HepG2 (cell line): ENCODE results near the gene NID1. TPM values are rescaled to one million over a fixed set of nuclear protein-coding genes. Genes with fewer than 3 reads are reported as not detected.

Source experiments
- ATAC-seq: fragments of 200-7000 bp; cut with Tn5 transposase; 3 replicates; pipeline ENCODE4 v1.9.1; 2020; ENCODE audit warnings: mild to moderate bottlenecking, moderate library complexity
- BruUV-seq: library from RNA; stranded (reverse); fragments of 400-500 nt; replicated peaks from 2 replicates; lab custom pipeline; 2021; lab: Mats Ljungman, UMichigan
- CTCF ChIA-PET: fragments of 300-600 bp; formaldehyde crosslinking; extraction: SDS; loops from one replicate; lab custom pipeline; 2021; ENCODE audit warnings: low total read pairs, inconsistent platforms, low intra/inter-chr PET ratio; lab: Yijun Ruan, JAX
- POLR2A ChIA-PET: fragments of 350-600 bp; sonication (Branson Sonifier 250); formaldehyde crosslinking; loops from one replicate; lab custom pipeline; 2020; ENCODE audit warnings: antibody characterized with exemption, inconsistent platforms; lab: Yijun Ruan, JAX
- DNase-seq: peaks from one replicate; pipeline ENCODE4 v3.0.0-alpha.2; 2015; ENCODE audit warnings: low spot score
- FAIRE-seq: peaks from 3 replicates; lab custom pipeline; 2011; peaks lifted over from hg19 to GRCh38; lab: Jason Lieb, UNC
- H2AFZ ChIP-seq: one replicate; pipeline ENCODE4 v1.6.1; 2011; ENCODE audit warnings: low read length, inconsistent platforms
- H3K27ac ChIP-seq: fragments of 300-600 bp; 3 replicates; pipeline ENCODE4 v1.8.0; 2011; ENCODE audit warnings: mixed run types, mild to moderate bottlenecking, mixed read lengths, low read length, inconsistent platforms; ENCODE audit not compliant: insufficient read depth; ENCODE audit errors: extremely low read length
- H3K27me3 ChIP-seq, 2 experiments: fragments of 200-600 bp in 1 of 2; 2 replicates in 1 of 2; 3 replicates in 1 of 2; pipeline versions ENCODE4 v1.6.0 to v1.8.0; 2011; ENCODE audit warnings: low read length in 2 of 2, mild to moderate bottlenecking in 2 of 2, moderate library complexity in 2 of 2, inconsistent platforms in 1 of 2; ENCODE audit not compliant: insufficient read depth in 2 of 2, control insufficient read depth in 1 of 2
- H3K36me3 ChIP-seq, 2 experiments: fragments of 200-600 bp in 1 of 2; replicated peaks in 1 of 2; 2 replicates in 1 of 2; 3 replicates in 1 of 2; pipeline versions ENCODE4 v1.5.1 to v1.8.0; 2011; ENCODE audit warnings: low read length in 2 of 2, inconsistent platforms in 1 of 2; ENCODE audit not compliant: insufficient read depth in 2 of 2, control insufficient read depth in 1 of 2
- H3K4me1 ChIP-seq: 2 replicates; pipeline ENCODE4 v1.5.1; 2012; ENCODE audit warnings: low read length, inconsistent platforms; ENCODE audit not compliant: insufficient read depth
- H3K4me2 ChIP-seq: 2 replicates; pipeline ENCODE4 v1.6.0; 2011; ENCODE audit warnings: low read depth, low read length, inconsistent platforms
- H3K4me3 ChIP-seq, 3 experiments: fragments of 200-600 bp in 1 of 3; sonication (generic), shearing (Covaris generic) in 1 of 3; replicated peaks in 1 of 3; 2 replicates each; pipeline ENCODE4 v1.5.1; 2011 to 2016; ENCODE audit warnings: low read length in 3 of 3, inconsistent platforms in 2 of 3, low read depth in 2 of 3, mild to moderate bottlenecking in 2 of 3, control low read depth in 1 of 3, mixed read lengths in 1 of 3; ENCODE audit not compliant: insufficient read depth in 1 of 3
- H3K79me2 ChIP-seq: one replicate; pipeline ENCODE4 v1.6.1; 2011; ENCODE audit warnings: low read length, inconsistent platforms; ENCODE audit not compliant: insufficient read depth
- H3K9ac ChIP-seq: 2 replicates; pipeline ENCODE4 v1.6.0; 2011; ENCODE audit warnings: mild to moderate bottlenecking, low read depth, low read length, inconsistent platforms; ENCODE audit not compliant: insufficient read depth
- H3K9me3 ChIP-seq: 2 replicates; pipeline ENCODE4 v1.5.1; 2012; ENCODE audit warnings: mild to moderate bottlenecking, low read length
- H4K20me1 ChIP-seq: 2 replicates; pipeline ENCODE4 v1.6.0; 2011; ENCODE audit warnings: inconsistent platforms, mild to moderate bottlenecking, low read length, moderate library complexity; ENCODE audit not compliant: insufficient read depth
- ARID4A ChIP-seq: sonication (generic); formaldehyde crosslinking; IDR thresholded peaks from 2 replicates; pipeline ENCODE4 v1.5.0; 2020; ENCODE audit warnings: mild to moderate bottlenecking, missing genetic modification reagents, borderline replicate concordance
- BATF2 ChIP-seq: sonication (generic); formaldehyde crosslinking; IDR thresholded peaks from 2 replicates; pipeline ENCODE4 v1.8.0; 2022; ENCODE audit warnings: mild to moderate bottlenecking, missing genetic modification reagents, moderate library complexity
- FOXC1 ChIP-seq: sonication (generic); formaldehyde crosslinking; IDR thresholded peaks from 2 replicates; pipeline ENCODE4 v1.8.0; 2022; ENCODE audit warnings: mild to moderate bottlenecking, missing genetic modification reagents, borderline replicate concordance
- HDAC1 ChIP-seq: sonication (generic); formaldehyde crosslinking; IDR thresholded peaks from 2 replicates; pipeline ENCODE4 v1.5.1; 2020; ENCODE audit warnings: mild to moderate bottlenecking, missing genetic modification reagents
- IRF9 ChIP-seq: sonication (generic); formaldehyde crosslinking; IDR thresholded peaks from 2 replicates; pipeline ENCODE4 v1.8.0; 2022; ENCODE audit warnings: missing genetic modification reagents, mild to moderate bottlenecking, borderline replicate concordance
- NFIB ChIP-seq: sonication (generic); formaldehyde crosslinking; IDR thresholded peaks from 2 replicates; pipeline ENCODE4 v1.9.0; 2021; ENCODE audit warnings: missing genetic modification reagents, mild to moderate bottlenecking, borderline replicate concordance
- SOX5 ChIP-seq: IDR thresholded peaks from 2 replicates; pipeline ENCODE4 v1.6.1; 2016; ENCODE audit warnings: borderline replicate concordance
- WIZ ChIP-seq: sonication (generic); formaldehyde crosslinking; IDR thresholded peaks from 2 replicates; pipeline ENCODE4 v1.5.1; 2020; ENCODE audit warnings: mild to moderate bottlenecking, missing genetic modification reagents
- ZNF619 ChIP-seq: sonication (generic); formaldehyde crosslinking; IDR thresholded peaks from 2 replicates; pipeline ENCODE4 v1.4.0; 2020; ENCODE audit warnings: mild to moderate bottlenecking, missing genetic modification reagents
- ZNF710 ChIP-seq: sonication (generic); formaldehyde crosslinking; IDR thresholded peaks from 2 replicates; pipeline ENCODE4 v1.5.0; 2020; ENCODE audit warnings: mild to moderate bottlenecking, missing genetic modification reagents, borderline replicate concordance
- ZNF850 ChIP-seq: sonication (generic); formaldehyde crosslinking; conservative IDR thresholded peaks from 2 replicates; pipeline ENCODE4 v1.9.0; 2021; ENCODE audit warnings: mild to moderate bottlenecking, missing genetic modification reagents
- ZSCAN22 ChIP-seq: sonication (generic); formaldehyde crosslinking; IDR thresholded peaks from 2 replicates; pipeline ENCODE4 v1.4.0; 2020; ENCODE audit warnings: mild to moderate bottlenecking, missing genetic modification reagents
- ZSCAN9 ChIP-seq: IDR thresholded peaks from 2 replicates; pipeline ENCODE4 v1.6.1; 2016; ENCODE audit warnings: borderline replicate concordance
- WGBS: methylation state at CpG from one replicate; pipeline ENCODE4 v1.1.6; 2017; ENCODE audit warnings: low lambda C conversion rate; 5-methylcytosine and 5-hydroxymethylcytosine counted together
- in situ Hi-C: cut with HindIII; loops from 2 replicates; pipeline ENCODE4 v1.10.0; 2017; ENCODE audit warnings: low pct_unique_long_range_greater_than_20kb; ENCODE audit not compliant: extremely low pct_ligation_motif_present
- intact Hi-C: fragments of 100-400 bp; cut with micrococcal nuclease; formaldehyde crosslinking; loops from one replicate; pipeline ENCODE4 v1.10.0; 2022; ENCODE audit not compliant: unreplicated experiment
- polyA plus RNA-seq, 8 experiments: library from polyadenylated mRNA; depleted of rRNA in 3 of 8; stranded (reverse) in 7 of 8; unstranded in 1 of 8; fragments of >200 nt; fragmentation: Illumina TruSeq in 4 of 8; extraction: Trizol in 4 of 8; gene quantifications; 2 replicates each; pipeline versions ENCODE4 v1.2.1 to v1.2.3, GENCODE V29; 2011 to 2016; ENCODE audit warnings: low read depth in 4 of 8, missing spikeins in 1 of 8, mixed read lengths in 1 of 8; ENCODE audit not compliant: insufficient read depth in 1 of 8
- total RNA-seq, 5 experiments: library from RNA; depleted of rRNA; stranded (reverse); fragments of >200 nt; fragmentation: Illumina TruSeq; extraction: Trizol; gene quantifications; 2 replicates each; pipeline ENCODE4 v1.2.3, GENCODE V29; 2016; ENCODE audit warnings: low read depth in 1 of 5

Gene NID1
- total and polyA plus RNA-seq, 2 of the 13 experiments (the other 11 are each of a cell fraction or from before 2014, with no cell fraction given) = 50.2 to 56.1 TPM

- no peak overlapping the region for H3K4me3 ChIP-seq
- no peak for DNase-seq
- H3K36me3 ChIP-seq = no peaks in the 10 kb centered on the region
- H3K9ac ChIP-seq = no peak overlapping the region
- no peak overlapping the region for H2AFZ ChIP-seq
- FAIRE-seq = no peak
- H3K4me2 ChIP-seq = no peak overlapping the region
- H3K79me2 ChIP-seq = no peaks in the 10 kb centered on the region
- ChIA-PET CTCF (no interaction called here), POLR2A (no interaction called here)
- peaks cover 1 to 3% of the 10 kb centered on the region in 2 experiments; a peak in 2 of 5 replicates for H3K27me3 ChIP-seq
- H3K9me3 ChIP-seq = no peaks in the 10 kb centered on the region
- WGBS = 64% methylated on average over 5 of the region's 5 CpGs
- peaks cover 6% of the 10 kb centered on the region for H3K4me1 ChIP-seq
- BruUV-seq = no TSS peak
- no peak for ATAC-seq
- H4K20me1 ChIP-seq = no peaks in the 10 kb centered on the region
- TF ChIP-seq FOXC1 (no peak), NFIB (CRISPR knock-in tag) (no peak), ARID4A (CRISPR knock-in tag) (no peak), ZSCAN9 (CRISPR knock-in tag) (no peak), HDAC1 (CRISPR knock-in tag) (no peak), BATF2 (CRISPR knock-in tag) (no peak), ZSCAN22 (CRISPR knock-in tag) (no peak), WIZ (CRISPR knock-in tag) (no peak), SOX5 (CRISPR knock-in tag) (no peak), ZNF710 (CRISPR knock-in tag) (no peak), ZNF850 (CRISPR knock-in tag) (no peak), IRF9 (CRISPR knock-in tag) (no peak), ZNF619 (CRISPR knock-in tag) (no peak)
- in situ Hi-C loops = no loop called here
- intact Hi-C loops = no loop called here
- no peak overlapping the region for H3K27ac ChIP-seq
Measured at GRCh38 chr1:235937123-235937522, 127.8 kb downstream of the NID1 start.
